ENCODE data around the gene FCN2. TPM values are rescaled to one million over a fixed set of nuclear protein-coding genes. Genes with fewer than 3 reads are reported as not detected.
"Not testable (repeated sequence)": the region's sequence is repeated elsewhere in the genome, so short reads cannot be mapped to it uniquely, and the experiment has no call there.

The FCN2 gene
- polyA plus RNA-seq, 3 donors, result 0.84 to 4.1 (median 3.1) TPM

DNA sequence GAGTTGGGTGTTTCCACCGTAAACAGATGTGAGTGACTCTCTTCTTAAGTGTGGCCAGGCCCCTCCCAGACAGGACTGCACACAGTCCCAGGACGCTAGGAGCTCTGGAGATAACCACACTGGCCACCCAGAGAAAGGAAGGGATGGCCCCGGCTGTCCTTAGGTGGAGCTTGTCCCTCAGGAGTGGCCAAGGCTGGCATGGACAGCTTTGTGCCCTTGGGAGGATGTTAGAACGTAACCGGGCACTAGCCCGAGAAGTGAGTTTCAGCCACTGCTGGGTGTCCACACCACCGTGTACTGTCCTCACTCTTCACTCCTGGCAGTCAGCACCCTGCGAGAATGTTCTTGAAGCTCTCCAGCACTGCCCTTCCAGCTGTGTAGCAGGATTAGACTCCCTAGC is 35.8 kb upstream of the FCN2 start:
- H3K27ac ChIP-seq (ENCODE audit: low read depth, low read length), result no peak overlapping the region
- 65 to 82% (median 82%) methylated on average over 8 of the region's 8 CpGs for WGBS, 3 donors

DNA sequence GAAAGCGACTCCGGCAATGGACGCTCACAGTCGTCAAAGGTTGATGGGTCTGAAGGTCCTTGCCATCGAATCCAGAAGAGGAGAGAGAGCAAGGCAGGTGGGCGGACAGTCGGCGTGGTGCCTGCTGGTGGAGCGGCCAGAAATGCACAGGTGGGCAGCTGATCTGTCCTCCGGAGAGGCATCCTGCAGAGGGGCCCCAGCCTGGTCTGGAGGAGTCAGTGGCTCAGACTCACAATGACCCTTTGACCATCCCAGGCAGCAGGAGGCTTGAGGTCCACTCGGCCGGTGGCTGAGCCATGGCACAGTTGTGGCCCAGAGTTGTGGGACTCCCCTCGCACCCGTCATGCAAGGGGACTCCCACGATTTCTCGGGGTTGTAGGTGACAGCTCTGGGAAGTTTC is 34.4 kb upstream of the FCN2 start:
- no peak overlapping the region for H3K27ac ChIP-seq (ENCODE audit: low read depth, low read length)
- WGBS, 3 donors, result 79 to 90% (median 82%) methylated on average over 14 to 16 of the region's 16 CpGs

GRCh38 chr9:134846699-134847098 is 33.9 kb upstream of the FCN2 start:
- H3K27ac ChIP-seq (ENCODE audit: low read depth, low read length), result no peak overlapping the region
- WGBS, 3 donors, result 70 to 92% (median 82%) methylated on average over 1 of the region's 1 CpG

GRCh38 chr9:134847138-134847537 is 33.5 kb upstream of the FCN2 start:
- WGBS, 3 donors, result 72 to 85% (median 83%) methylated on average over 3 of the region's 3 CpGs
- no peak overlapping the region for H3K27ac ChIP-seq (ENCODE audit: low read depth, low read length)

GRCh38 chr9:134847752-134848432 is 32.7 kb upstream of the FCN2 start:
- WGBS, 3 donors, result 59 to 73% (median 65%) methylated on average over 16 of the region's 16 CpGs

GRCh38 chr9:134848504-134848903 is 32.1 kb upstream of the FCN2 start:
- WGBS, 3 donors, result 85 to 91% (median 87%) methylated on average over 8 to 10 of the region's 10 CpGs
- no peak overlapping the region for H3K27ac ChIP-seq (ENCODE audit: low read depth, low read length)

More at GRCh38 chr9:134847752-134848432, 32.7 kb upstream of the FCN2 start:
- no peak overlapping the region for H3K27ac ChIP-seq (ENCODE audit: low read depth, low read length)

DNA sequence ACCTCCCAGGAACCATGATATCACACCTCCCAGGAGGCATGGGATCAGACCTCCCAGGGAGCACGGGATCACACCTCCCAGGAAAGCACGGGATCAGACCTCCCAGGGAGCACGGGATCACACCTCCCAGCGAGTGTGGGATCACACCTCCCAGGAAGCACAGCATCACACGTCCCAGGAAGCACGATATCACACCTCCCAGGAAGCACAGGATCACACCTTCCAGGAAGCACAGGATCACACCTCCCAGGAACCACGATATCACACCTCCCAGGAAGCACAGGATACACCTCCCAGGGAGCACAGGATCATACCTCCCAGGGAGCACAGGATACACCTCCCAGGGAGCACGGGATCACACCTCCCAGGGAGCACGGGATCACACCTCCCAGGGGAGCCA is 30.0 kb upstream of the FCN2 start:
- WGBS, 3 donors, result 90% methylated on average over 9 of the region's 9 CpGs
- H3K27ac ChIP-seq (ENCODE audit: low read depth, low read length), result no peak overlapping the region

DNA sequence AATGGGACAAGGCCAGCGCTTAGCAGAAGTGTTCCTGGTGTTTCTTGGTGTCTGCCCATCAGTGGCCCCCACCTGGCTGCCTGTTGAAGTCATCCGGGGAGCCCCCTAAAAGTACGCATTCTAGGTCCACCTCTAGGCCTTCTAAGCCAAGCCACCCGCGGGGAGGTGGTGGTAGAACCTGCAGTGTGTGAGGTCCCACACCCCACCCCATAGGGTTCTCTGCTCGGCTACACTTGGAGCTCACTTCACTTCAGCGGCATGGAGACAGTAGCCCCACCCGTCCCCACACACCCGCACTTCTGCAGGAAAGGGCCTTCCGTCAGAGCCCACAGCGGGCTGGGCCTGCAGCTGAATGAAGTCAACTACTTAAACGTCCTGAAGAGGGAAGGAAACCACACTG is 29.6 kb upstream of the FCN2 start:
- 60 to 83% (median 72%) methylated on average over 12 of the region's 12 CpGs for WGBS, 3 donors

GRCh38 chr9:134852906-134853654 is 27.5 kb upstream of the FCN2 start:
- H3K27ac ChIP-seq (ENCODE audit: low read depth, low read length), result no peak overlapping the region
- 55 to 65% (median 61%) methylated on average over 6 of the region's 6 CpGs for WGBS, 3 donors

More for the DNA sequence above, 29.6 kb upstream of the FCN2 start:
- no peak overlapping the region for H3K27ac ChIP-seq (ENCODE audit: low read depth, low read length)

- H3K27ac ChIP-seq (ENCODE audit: low read depth, low read length), result no peak overlapping the region
- 64 to 93% (median 81%) methylated on average over 6 of the region's 6 CpGs for WGBS, 3 donors
These were observed 26.7 kb upstream of the FCN2 start for GRCh38 chr9:134853893-134854292.

GRCh38 chr9:134854541-134854981 is 26.0 kb upstream of the FCN2 start:
- no peak overlapping the region for H3K27ac ChIP-seq (ENCODE audit: low read depth, low read length)
- 84 to 95% (median 90%) methylated on average over 11 of the region's 11 CpGs for whole genome bisulfite sequencing, 3 donors

- WGBS, 3 donors, result 62 to 85% (median 81%) methylated on average over 18 of the region's 18 CpGs
- H3K27ac ChIP-seq (ENCODE audit: low read depth, low read length), result no peak overlapping the region
These were observed 25.2 kb upstream of the FCN2 start for GRCh38 chr9:134855231-134855899.

DNA sequence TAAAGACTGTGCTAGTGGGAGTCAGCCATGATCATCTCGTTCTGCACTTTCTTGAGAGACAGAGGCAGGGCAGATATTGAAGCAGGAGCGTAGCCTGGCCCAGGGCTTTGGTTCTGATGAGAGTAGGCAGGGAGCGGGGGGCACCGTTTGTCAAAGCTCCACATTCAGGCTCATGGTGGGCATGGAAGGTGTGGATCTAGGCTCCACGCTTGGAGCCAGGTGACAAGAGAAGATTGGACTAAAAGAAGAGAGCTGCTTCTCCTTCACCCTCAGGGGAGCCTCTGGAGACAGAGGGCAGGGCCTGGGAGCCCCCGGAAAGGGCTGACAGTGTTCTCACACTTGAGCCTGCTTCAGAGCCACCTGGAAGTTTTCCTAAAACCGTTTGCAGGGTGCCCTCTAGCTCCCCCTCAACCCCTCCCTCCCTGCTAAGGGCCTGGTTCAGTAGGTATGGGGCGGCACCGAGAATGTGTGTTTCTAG is 24.7 kb upstream of the FCN2 start:
- 73 to 84% (median 79%) methylated on average over 9 of the region's 9 CpGs for WGBS, 3 donors
- no peak overlapping the region for H3K27ac ChIP-seq (ENCODE audit: low read depth, low read length)

DNA sequence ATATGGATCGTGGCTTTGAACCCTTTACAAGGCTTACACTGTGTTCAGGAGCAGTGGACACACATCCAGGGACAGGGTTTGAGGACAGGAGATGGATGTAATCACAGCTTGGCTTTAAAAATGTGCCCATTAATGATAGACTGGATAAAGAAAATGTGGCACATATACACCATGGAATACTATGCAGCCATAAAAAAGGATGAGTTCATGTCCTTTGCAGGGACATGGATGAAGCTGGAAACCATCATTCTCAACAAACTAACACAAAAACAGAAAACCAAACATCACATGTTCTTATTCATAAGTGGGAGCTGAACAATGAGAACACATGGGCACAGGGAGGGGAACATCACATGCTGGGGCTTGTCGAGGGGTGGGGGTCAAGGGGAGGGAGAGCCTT is 23.2 kb upstream of the FCN2 start:
- 80 to 99% (median 92%) methylated on average over 2 of the region's 2 CpGs for WGBS, 3 donors
- not testable (repeated sequence) for H3K27ac ChIP-seq (ENCODE audit: low read depth, low read length)

DNA sequence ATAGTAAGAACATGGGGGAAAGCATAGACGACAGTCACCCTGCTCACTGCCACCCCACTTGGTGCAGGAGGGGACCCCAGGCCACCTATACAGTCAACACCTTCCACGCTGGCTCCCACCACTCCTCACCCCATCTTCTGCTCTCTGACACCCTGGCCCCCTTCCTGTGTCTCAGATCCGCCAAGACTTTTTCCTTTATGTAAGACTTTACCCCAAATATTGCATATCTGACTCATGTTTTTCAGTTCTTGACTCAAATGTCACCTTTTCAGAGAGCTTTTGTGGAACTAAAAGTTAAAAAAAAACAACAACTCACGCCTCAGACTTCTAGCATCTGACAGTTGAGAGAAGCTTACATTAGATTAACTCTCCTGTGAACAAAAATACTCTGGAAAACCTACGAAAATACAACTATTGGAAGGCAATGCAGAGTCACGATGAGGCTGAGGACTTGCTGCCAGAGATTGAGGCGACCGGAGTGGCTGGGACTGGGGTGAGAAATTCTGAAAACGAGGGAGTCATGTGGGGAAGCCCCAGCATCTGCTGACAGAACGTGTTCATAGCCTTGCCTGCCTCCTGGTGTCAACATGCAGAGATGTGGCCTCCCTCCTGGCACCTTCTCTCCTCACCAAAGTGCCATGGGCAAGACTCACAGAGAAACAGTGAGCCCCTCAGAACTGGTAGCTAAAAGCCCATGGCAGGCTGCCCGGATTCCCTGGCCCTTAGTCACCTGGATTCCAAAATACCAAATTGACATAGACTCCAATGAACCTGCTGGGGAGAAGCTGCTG is 22.4 kb upstream of the FCN2 start:
- no peak overlapping the region for H3K27ac ChIP-seq (ENCODE audit: low read depth, low read length)
- WGBS, 3 donors, result 56 to 74% (median 67%) methylated on average over 11 of the region's 11 CpGs

DNA sequence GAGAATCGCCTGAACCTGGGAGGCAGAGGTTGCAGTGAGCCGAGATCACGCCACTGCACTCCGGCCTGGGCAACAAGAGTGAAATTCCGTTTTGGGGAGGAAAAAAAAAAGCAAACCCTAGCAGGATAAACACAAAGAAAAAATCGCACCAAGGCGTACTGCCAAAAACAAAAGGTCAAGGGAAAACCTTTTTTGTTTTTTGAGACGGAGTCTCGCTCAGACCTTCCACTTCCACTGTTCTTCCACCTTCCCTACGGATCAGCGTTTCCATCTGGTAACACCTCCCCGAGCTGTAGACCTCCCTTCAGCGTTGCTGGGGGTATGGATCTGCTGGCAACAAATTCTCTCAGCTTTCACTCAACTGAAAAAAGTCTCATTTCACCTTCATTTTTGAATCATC is 20.1 kb upstream of the FCN2 start:
- WGBS, 3 donors, result 69 to 80% (median 77%) methylated on average over 13 of the region's 13 CpGs
- H3K27ac ChIP-seq (ENCODE audit: low read depth, low read length), result no peak overlapping the region

DNA sequence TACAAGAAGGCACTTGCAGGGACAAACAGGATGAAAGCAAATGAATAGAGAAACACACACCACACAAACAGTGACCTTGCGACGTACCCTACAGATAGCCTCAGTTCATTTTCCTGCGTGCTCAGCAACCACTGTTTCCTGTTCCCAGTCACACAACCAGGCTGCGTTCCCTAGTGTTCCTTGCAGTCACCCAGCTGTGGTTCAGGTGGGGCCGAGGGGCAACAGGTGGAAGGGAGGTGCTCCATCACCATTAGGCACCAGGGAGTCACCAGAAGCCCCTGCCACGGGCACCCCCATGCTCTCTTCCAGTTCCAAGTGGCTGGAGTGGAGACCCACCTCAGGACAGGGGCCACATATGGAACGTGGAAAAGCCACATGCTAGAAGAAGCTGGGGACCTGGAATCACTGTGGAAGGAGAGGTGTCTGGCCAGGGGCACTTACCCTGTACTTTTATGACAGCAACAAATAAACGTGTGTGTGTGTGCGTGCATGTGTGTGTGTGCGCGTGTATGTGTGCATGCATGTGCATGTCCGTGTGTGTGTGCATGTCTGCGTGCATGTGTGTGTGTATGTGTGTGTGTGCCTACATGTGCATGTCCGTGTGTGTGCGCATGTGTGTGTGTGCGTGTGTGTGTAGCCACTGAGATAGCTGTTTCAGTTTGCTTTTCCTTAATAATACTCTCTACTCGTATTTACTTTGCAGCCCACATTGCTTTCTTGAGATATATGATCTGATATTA is 18.8 kb upstream of the FCN2 start:
- H3K27ac ChIP-seq (ENCODE audit: low read depth, low read length), result no peak overlapping the region
- 81 to 84% (median 83%) methylated on average over 17 of the region's 17 CpGs for WGBS, 3 donors
